RWPE2 (cell line): Measurements from ENCODE around the gene FAM20C.

Source experiments
- ATAC-seq: fragments of 200-7000 bp; cut with Tn5 transposase; 3 replicates; pipeline ENCODE4 v1.9.1; 2021; ENCODE audit warnings: low read depth
- DNase-seq: peaks from one replicate; pipeline ENCODE4 v3.0.0-alpha.2; 2020; ENCODE audit warnings: low spot score
- H3K27ac ChIP-seq: fragments of 450-650 bp; 2 replicates; pipeline ENCODE4 v1.5.1; 2017; ENCODE audit warnings: mild to moderate bottlenecking; ENCODE audit not compliant: poor library complexity, severe bottlenecking
- H3K27me3 ChIP-seq: fragments of 250-450 bp; sonication (Bioruptor Pico); 2 replicates; pipeline ENCODE4 v1.5.1; 2021; ENCODE audit warnings: mild to moderate bottlenecking, moderate library complexity; ENCODE audit not compliant: insufficient read depth, poor library complexity, severe bottlenecking
- H3K36me3 ChIP-seq: fragments of 250-450 bp; sonication (Bioruptor Pico); 2 replicates; pipeline ENCODE4 v1.5.1; 2020; ENCODE audit warnings: low read depth, mild to moderate bottlenecking, moderate library complexity
- H3K4me1 ChIP-seq: fragments of 250-450 bp; sonication (Bioruptor Pico); 2 replicates; pipeline ENCODE4 v1.5.1; 2021; ENCODE audit warnings: mild to moderate bottlenecking, moderate library complexity; ENCODE audit not compliant: insufficient read depth, poor library complexity, severe bottlenecking
- H3K4me3 ChIP-seq: fragments of 250-450 bp; sonication (Bioruptor Pico); 2 replicates; pipeline ENCODE4 v1.5.1; 2021; ENCODE audit warnings: mild to moderate bottlenecking, moderate library complexity; ENCODE audit not compliant: severe bottlenecking
- H3K9me3 ChIP-seq: fragments of 250-450 bp; sonication (Bioruptor Pico); 2 replicates; pipeline ENCODE4 v1.5.1; 2021; ENCODE audit warnings: mild to moderate bottlenecking, moderate library complexity; ENCODE audit not compliant: severe bottlenecking
- TF ChIP-seq, protein P1 (sequence below): fragments of 450-650 bp; IDR thresholded peaks from one replicate; pipeline ENCODE4 v1.5.1; 2017; ENCODE audit warnings: mild to moderate bottlenecking, moderate library complexity; ENCODE audit not compliant: poor library complexity, severe bottlenecking

FAM20C gene

DNA sequence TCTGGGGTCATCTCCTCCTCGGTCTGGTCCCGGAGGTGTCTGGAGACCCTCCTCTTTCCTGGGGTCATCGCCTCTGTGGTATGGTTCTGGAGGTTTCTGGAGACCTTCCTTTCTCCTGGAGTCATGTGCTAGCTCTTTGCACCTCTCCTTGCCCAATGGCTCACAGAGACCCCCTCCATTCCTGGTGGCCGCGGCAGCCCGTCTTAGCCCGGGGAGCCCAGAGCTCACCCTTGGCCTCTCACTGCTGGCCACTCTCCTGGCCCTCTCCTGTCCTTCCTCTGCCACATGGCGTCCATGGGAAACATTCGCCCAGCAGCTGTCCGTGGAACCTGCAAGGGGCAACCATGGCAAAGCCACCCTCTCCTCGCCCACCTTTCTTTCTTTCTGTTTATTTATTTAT, 77.3 kb downstream of the FAM20C start:
- TF ChIP-seq, protein P1, sequence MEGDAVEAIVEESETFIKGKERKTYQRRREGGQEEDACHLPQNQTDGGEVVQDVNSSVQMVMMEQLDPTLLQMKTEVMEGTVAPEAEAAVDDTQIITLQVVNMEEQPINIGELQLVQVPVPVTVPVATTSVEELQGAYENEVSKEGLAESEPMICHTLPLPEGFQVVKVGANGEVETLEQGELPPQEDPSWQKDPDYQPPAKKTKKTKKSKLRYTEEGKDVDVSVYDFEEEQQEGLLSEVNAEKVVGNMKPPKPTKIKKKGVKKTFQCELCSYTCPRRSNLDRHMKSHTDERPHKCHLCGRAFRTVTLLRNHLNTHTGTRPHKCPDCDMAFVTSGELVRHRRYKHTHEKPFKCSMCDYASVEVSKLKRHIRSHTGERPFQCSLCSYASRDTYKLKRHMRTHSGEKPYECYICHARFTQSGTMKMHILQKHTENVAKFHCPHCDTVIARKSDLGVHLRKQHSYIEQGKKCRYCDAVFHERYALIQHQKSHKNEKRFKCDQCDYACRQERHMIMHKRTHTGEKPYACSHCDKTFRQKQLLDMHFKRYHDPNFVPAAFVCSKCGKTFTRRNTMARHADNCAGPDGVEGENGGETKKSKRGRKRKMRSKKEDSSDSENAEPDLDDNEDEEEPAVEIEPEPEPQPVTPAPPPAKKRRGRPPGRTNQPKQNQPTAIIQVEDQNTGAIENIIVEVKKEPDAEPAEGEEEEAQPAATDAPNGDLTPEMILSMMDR: no peak
- ATAC-seq: no peak
- Histone ChIP-seq H3K27ac (no peak overlapping the region), H3K27me3 (no peaks in the 10 kb centered on the region), H3K4me3 (no peak overlapping the region), H3K4me1 (no peaks in the 10 kb centered on the region), H3K36me3 (no peaks in the 10 kb centered on the region), H3K9me3 (no peaks in the 10 kb centered on the region)
- peak; percentile 28 for DNase-seq

- Histone ChIP-seq H3K27ac (no peak overlapping the region), H3K36me3 (no peaks in the 10 kb centered on the region), H3K4me3 (no peak overlapping the region), H3K4me1 (no peaks in the 10 kb centered on the region), H3K27me3 (no peaks in the 10 kb centered on the region), H3K9me3 (no peaks in the 10 kb centered on the region)
- TF ChIP-seq, protein P1: no peak
- DNase-seq (peak; percentile 42), ATAC-seq (no peak)
Measured at GRCh38 chr7:270351-270983, 78.1 kb downstream of the FAM20C start.

- Histone ChIP-seq H3K9me3 (no peaks in the 10 kb centered on the region), H3K4me3 (no peak overlapping the region), H3K4me1 (no peaks in the 10 kb centered on the region), H3K36me3 (no peaks in the 10 kb centered on the region), H3K27ac (no peak overlapping the region), H3K27me3 (no peaks in the 10 kb centered on the region)
- TF ChIP-seq, protein P1: no peak
- peak; percentile 10 for DNase-seq
- ATAC-seq: no peak
Measured at GRCh38 chr7:271266-272107, 79.1 kb downstream of the FAM20C start.

- TF ChIP-seq, protein P1: no peak
- no peak for ATAC-seq
- no peaks in the 10 kb centered on the region for H3K4me1 ChIP-seq
- H3K27me3 ChIP-seq: no peaks in the 10 kb centered on the region
- H3K4me3 ChIP-seq: no peak overlapping the region
- no peak overlapping the region for H3K27ac ChIP-seq
- no peak for DNase-seq
- H3K9me3 ChIP-seq: no peaks in the 10 kb centered on the region
- H3K36me3 ChIP-seq: no peaks in the 10 kb centered on the region
Measured at GRCh38 chr7:272108-272615, 79.8 kb downstream of the FAM20C start.
